ENCODE measurements around the gene FBLN7. TPM values are rescaled to one million over a fixed set of nuclear protein-coding genes. Genes with fewer than 3 reads are reported as not detected.

Gene FBLN7
- total RNA-seq, 1 experiment from 2014 or later, result 4.1 TPM

- CTCF ChIA-PET, result no interaction called here
- intact Hi-C loops (cut with micrococcal nuclease; ENCODE audit: unreplicated experiment), result no loop called here
- no peak for TF ChIP-seq EZH2 (IDR thresholded peaks at IDR 0.05; ENCODE audit: borderline replicate concordance, low read depth, low read length, poor library complexity, severe bottlenecking)
- TF ChIP-seq CTCF (conservative IDR thresholded peaks at IDR 0.05; ENCODE audit: low read depth, low read length), result no peak
Measured at GRCh38 chr2:112157472-112157871, 19.3 kb downstream of the FBLN7 start.

GRCh38 chr2:112159454-112159921 is 21.3 kb downstream of the FBLN7 start:
- CTCF ChIA-PET, result no interaction called here
- no TSS peak for BruUV-seq (replicated peaks)
- POLR2A ChIA-PET (ENCODE audit: low non-redundant PET), result no interaction called here

More at GRCh38 chr2:112157472-112157871, 19.3 kb downstream of the FBLN7 start:
- POLR2A ChIA-PET (ENCODE audit: low non-redundant PET), result no interaction called here
- no peak for DNase-seq (ENCODE audit: low spot score)
- H3K27me3 ChIP-seq (replicated peaks; ENCODE audit: insufficient read depth, low read depth, low read length, poor library complexity), result no peaks in the 10 kb centered on the region
- H3K4me1 ChIP-seq (ENCODE audit: insufficient read depth, low read length, poor library complexity, severe bottlenecking), result no peaks in the 10 kb centered on the region
- no peak overlapping the region for H3K27ac ChIP-seq (ENCODE audit: low read depth, low read length, poor library complexity, severe bottlenecking)
- H3K36me3 ChIP-seq (ENCODE audit: insufficient read depth, low read length, poor library complexity, severe bottlenecking), result no peaks in the 10 kb centered on the region
- BruUV-seq (replicated peaks), result no TSS peak
- H3K4me3 ChIP-seq (ENCODE audit: low read depth, low read length, poor library complexity, severe bottlenecking), result no peak overlapping the region
- H3K9me3 ChIP-seq (ENCODE audit: low read depth, low read length, poor library complexity, severe bottlenecking), result no peaks in the 10 kb centered on the region

GRCh38 chr2:112160283-112161250 is 22.4 kb downstream of the FBLN7 start:
- DNase-seq (ENCODE audit: low spot score), result no peak
- BruUV-seq (replicated peaks), result no TSS peak
- TF ChIP-seq CTCF (conservative IDR thresholded peaks at IDR 0.05; ENCODE audit: low read depth, low read length) (no peak), EZH2 (IDR thresholded peaks at IDR 0.05; ENCODE audit: borderline replicate concordance, low read depth, low read length, poor library complexity, severe bottlenecking) (no peak)
- ChIA-PET CTCF (no interaction called here), POLR2A (ENCODE audit: low non-redundant PET) (no interaction called here)
- intact Hi-C loops (cut with micrococcal nuclease; ENCODE audit: unreplicated experiment), result no loop called here
- H3K27ac ChIP-seq (ENCODE audit: low read depth, low read length, poor library complexity, severe bottlenecking), result no peak overlapping the region
- H3K4me3 ChIP-seq (ENCODE audit: low read depth, low read length, poor library complexity, severe bottlenecking), result no peak overlapping the region
- H3K9me3 ChIP-seq (ENCODE audit: low read depth, low read length, poor library complexity, severe bottlenecking), result no peaks in the 10 kb centered on the region
- no peaks in the 10 kb centered on the region for H3K4me1 ChIP-seq (ENCODE audit: insufficient read depth, low read length, poor library complexity, severe bottlenecking)
- no peaks in the 10 kb centered on the region for H3K36me3 ChIP-seq (ENCODE audit: insufficient read depth, low read length, poor library complexity, severe bottlenecking)
- no peaks in the 10 kb centered on the region for H3K27me3 ChIP-seq (replicated peaks; ENCODE audit: insufficient read depth, low read depth, low read length, poor library complexity)

More at GRCh38 chr2:112159454-112159921, 21.3 kb downstream of the FBLN7 start:
- Histone ChIP-seq H3K27me3 (replicated peaks; ENCODE audit: insufficient read depth, low read depth, low read length, poor library complexity) (no peaks in the 10 kb centered on the region), H3K4me1 (ENCODE audit: insufficient read depth, low read length, poor library complexity, severe bottlenecking) (no peaks in the 10 kb centered on the region), H3K27ac (ENCODE audit: low read depth, low read length, poor library complexity, severe bottlenecking) (no peak overlapping the region), H3K36me3 (ENCODE audit: insufficient read depth, low read length, poor library complexity, severe bottlenecking) (no peaks in the 10 kb centered on the region), H3K4me3 (ENCODE audit: low read depth, low read length, poor library complexity, severe bottlenecking) (no peak overlapping the region), H3K9me3 (ENCODE audit: low read depth, low read length, poor library complexity, severe bottlenecking) (no peaks in the 10 kb centered on the region)
- intact Hi-C loops (cut with micrococcal nuclease; ENCODE audit: unreplicated experiment), result no loop called here
- no peak for TF ChIP-seq CTCF (conservative IDR thresholded peaks at IDR 0.05; ENCODE audit: low read depth, low read length)
- no peak for TF ChIP-seq EZH2 (IDR thresholded peaks at IDR 0.05; ENCODE audit: borderline replicate concordance, low read depth, low read length, poor library complexity, severe bottlenecking)
- DNase-seq (ENCODE audit: low spot score), result no peak
